Activated CD4-positive, alpha-beta T cell treated with anti-CD3 and anti-CD28 coated beads for 36 hours (primary cell): ENCODE results near the gene CAMTA1. TPM values are rescaled to one million over a fixed set of nuclear protein-coding genes. Genes with fewer than 3 reads are reported as not detected.

Experiments
- ATAC-seq: fragments of 200-7000 bp; cut with Tn5 transposase; one replicate; pipeline ENCODE4 v1.10.0; 2021; ENCODE audit warnings: mild to moderate bottlenecking, moderate library complexity
- CTCF ChIA-PET: fragments of 350-600 bp; sonication (Branson Sonifier 250); formaldehyde crosslinking; loops from one replicate; lab custom pipeline; 2021; ENCODE audit warnings: antibody characterized with exemption; lab: Charles Lee
- POLR2A ChIA-PET: fragments of 350-600 bp; sonication (Branson Sonifier 250); formaldehyde crosslinking; loops from one replicate; lab custom pipeline; 2021; ENCODE audit warnings: antibody characterized with exemption, inconsistent platforms; lab: Charles Lee
- DNase-seq: peaks from one replicate; pipeline ENCODE4 v3.0.0-alpha.2; 2020
- H3K27ac Mint-ChIP-seq: one replicate; pipeline ENCODE4 v1.8.0; 2021; ENCODE audit warnings: mixed read lengths
- H3K27me3 Mint-ChIP-seq: one replicate; pipeline ENCODE4 v1.8.0; 2021; ENCODE audit warnings: mixed read lengths
- H3K36me3 Mint-ChIP-seq: one replicate; pipeline ENCODE4 v1.8.0; 2021; ENCODE audit warnings: low read depth, mixed read lengths
- H3K4me1 Mint-ChIP-seq: one replicate; pipeline ENCODE4 v1.8.0; 2021; ENCODE audit warnings: mixed read lengths
- H3K4me3 Mint-ChIP-seq: one replicate; pipeline ENCODE4 v1.8.0; 2021; ENCODE audit warnings: mild to moderate bottlenecking, moderate library complexity, mixed read lengths
- H3K9me3 Mint-ChIP-seq: one replicate; pipeline ENCODE4 v1.8.0; 2021; ENCODE audit warnings: low read depth, mixed read lengths
- intact Hi-C, 2 experiments: fragments of 100-400 bp; cut with DNase I in 1 of 2; cut with micrococcal nuclease in 1 of 2; formaldehyde crosslinking; loops; one replicate each; pipeline versions ENCODE4 v1.14.2 to v1.15.1; 2022 to 2024; cut with DNase I, micrococcal nuclease
- total RNA-seq, 2 experiments: library from RNA; stranded (reverse); gene quantifications; one replicate each; pipeline ENCODE4 v1.2.3, GENCODE V29; 2021

Gene CAMTA1
- total RNA-seq, 2 experiments from 2014 or later = 62.3 to 76.7 TPM

GRCh38 chr1:7583291-7584096 is 798.2 kb downstream of the CAMTA1 start:
- no peaks in the 10 kb centered on the region for H3K9me3 Mint-ChIP-seq
- no peak for ATAC-seq
- no peaks in the 10 kb centered on the region for H3K27me3 Mint-ChIP-seq
- ChIA-PET POLR2A (no interaction called here), CTCF (no interaction called here)
- no peaks in the 10 kb centered on the region for H3K4me1 Mint-ChIP-seq
- H3K27ac Mint-ChIP-seq = no peak overlapping the region
- H3K36me3 Mint-ChIP-seq = no peaks in the 10 kb centered on the region
- DNase-seq = no peak
- no peak overlapping the region for H3K4me3 Mint-ChIP-seq
- intact Hi-C loops = no loop called here

- Mint-ChIP-seq H3K27me3 (no peaks in the 10 kb centered on the region), H3K27ac (no peak overlapping the region), H3K36me3 (no peaks in the 10 kb centered on the region), H3K4me3 (no peak overlapping the region), H3K4me1 (no peaks in the 10 kb centered on the region), H3K9me3 (no peaks in the 10 kb centered on the region)
- DNase-seq = no peak
- intact Hi-C loops = no loop called here
- POLR2A ChIA-PET = no interaction called here
- ATAC-seq = no peak
- CTCF ChIA-PET = no interaction called here
Observed at GRCh38 chr1:7584157-7584556, 798.9 kb downstream of the CAMTA1 start.

- POLR2A ChIA-PET = no interaction called here
- CTCF ChIA-PET = no interaction called here
- Mint-ChIP-seq H3K27me3 (no peaks in the 10 kb centered on the region), H3K36me3 (no peaks in the 10 kb centered on the region), H3K27ac (no peak overlapping the region), H3K4me3 (no peak overlapping the region), H3K9me3 (no peaks in the 10 kb centered on the region), H3K4me1 (no peaks in the 10 kb centered on the region)
- ATAC-seq (no peak), DNase-seq (no peak)
- intact Hi-C loops = no loop called here
Observed at GRCh38 chr1:7584643-7585042, 799.4 kb downstream of the CAMTA1 start.

GRCh38 chr1:7585216-7585907 is 800.1 kb downstream of the CAMTA1 start:
- Mint-ChIP-seq H3K27ac (no peak overlapping the region), H3K27me3 (no peaks in the 10 kb centered on the region), H3K4me1 (no peaks in the 10 kb centered on the region), H3K36me3 (no peaks in the 10 kb centered on the region), H3K9me3 (no peaks in the 10 kb centered on the region), H3K4me3 (no peak overlapping the region)
- DNase-seq (no peak), ATAC-seq (no peak)
- intact Hi-C loops = no loop called here
- POLR2A ChIA-PET = no interaction called here
- CTCF ChIA-PET = no interaction called here

- H3K27ac Mint-ChIP-seq = no peak overlapping the region
- H3K4me1 Mint-ChIP-seq = no peaks in the 10 kb centered on the region
- POLR2A ChIA-PET = no interaction called here
Observed at GRCh38 chr1:7586031-7586941, 801.0 kb downstream of the CAMTA1 start.

GRCh38 chr1:7587108-7587772 is 802.0 kb downstream of the CAMTA1 start:
- Mint-ChIP-seq H3K27me3 (no peaks in the 10 kb centered on the region), H3K27ac (no peak overlapping the region), H3K4me3 (no peak overlapping the region), H3K36me3 (no peaks in the 10 kb centered on the region), H3K4me1 (no peaks in the 10 kb centered on the region), H3K9me3 (no peaks in the 10 kb centered on the region)
- ChIA-PET POLR2A (no interaction called here), CTCF (no interaction called here)
- no peak for ATAC-seq
- intact Hi-C loops = no loop called here
- no peak for DNase-seq

More at GRCh38 chr1:7586031-7586941, 801.0 kb downstream of the CAMTA1 start:
- ATAC-seq (no peak), DNase-seq (no peak)
- H3K27me3 Mint-ChIP-seq = no peaks in the 10 kb centered on the region
- H3K4me3 Mint-ChIP-seq = no peak overlapping the region
- intact Hi-C loops = no loop called here
- no peaks in the 10 kb centered on the region for H3K9me3 Mint-ChIP-seq
- CTCF ChIA-PET = no interaction called here
- no peaks in the 10 kb centered on the region for H3K36me3 Mint-ChIP-seq

GRCh38 chr1:7587773-7588456 is 802.7 kb downstream of the CAMTA1 start:
- ChIA-PET CTCF (no interaction called here), POLR2A (no interaction called here)
- Mint-ChIP-seq H3K9me3 (no peaks in the 10 kb centered on the region), H3K27ac (no peak overlapping the region), H3K36me3 (no peaks in the 10 kb centered on the region), H3K4me1 (no peaks in the 10 kb centered on the region), H3K4me3 (no peak overlapping the region), H3K27me3 (no peaks in the 10 kb centered on the region)
- ATAC-seq (no peak), DNase-seq (no peak)
- intact Hi-C loops = no loop called here

- no peak for DNase-seq
- CTCF ChIA-PET = no interaction called here
- H3K4me1 Mint-ChIP-seq = no peaks in the 10 kb centered on the region
- no peak overlapping the region for H3K4me3 Mint-ChIP-seq
- POLR2A ChIA-PET = no interaction called here
- no peak for ATAC-seq
- intact Hi-C loops = no loop called here
- no peaks in the 10 kb centered on the region for H3K9me3 Mint-ChIP-seq
- H3K27me3 Mint-ChIP-seq = no peaks in the 10 kb centered on the region
- no peak overlapping the region for H3K27ac Mint-ChIP-seq
- no peaks in the 10 kb centered on the region for H3K36me3 Mint-ChIP-seq
Observed at GRCh38 chr1:7588457-7588827, 803.2 kb downstream of the CAMTA1 start.

- ChIA-PET POLR2A (no interaction called here), CTCF (no interaction called here)
- no peaks in the 10 kb centered on the region for H3K27me3 Mint-ChIP-seq
- DNase-seq (no peak), ATAC-seq (no peak)
- H3K27ac Mint-ChIP-seq = no peak overlapping the region
- intact Hi-C loops = no loop called here
- no peaks in the 10 kb centered on the region for H3K36me3 Mint-ChIP-seq
- no peaks in the 10 kb centered on the region for H3K4me1 Mint-ChIP-seq
- no peaks in the 10 kb centered on the region for H3K9me3 Mint-ChIP-seq
- no peak overlapping the region for H3K4me3 Mint-ChIP-seq
Observed at GRCh38 chr1:7589080-7589735, 804.0 kb downstream of the CAMTA1 start.

- H3K9me3 Mint-ChIP-seq = no peaks in the 10 kb centered on the region
- ATAC-seq (no peak), DNase-seq (no peak)
- H3K4me1 Mint-ChIP-seq = no peaks in the 10 kb centered on the region
- no peak overlapping the region for H3K27ac Mint-ChIP-seq
- ChIA-PET CTCF (interaction anchor here (0.6 kb wide), 1 partner anchor 39 kb away, joined by 4 read pairs; no protein-coding TSS in a partner anchor), POLR2A (no interaction called here)
- H3K27me3 Mint-ChIP-seq = no peaks in the 10 kb centered on the region
- H3K36me3 Mint-ChIP-seq = no peaks in the 10 kb centered on the region
- no peak overlapping the region for H3K4me3 Mint-ChIP-seq
- intact Hi-C loops = no loop called here
Observed at GRCh38 chr1:7589774-7590425, 804.6 kb downstream of the CAMTA1 start.
